ENCODE data around the gene DPEP3. TPM values are rescaled to one million over a fixed set of nuclear protein-coding genes. Genes with fewer than 3 reads are reported as not detected.

Gene DPEP3
- total RNA-seq, 2 donors from 2014 or later, result not detected

- Histone ChIP-seq H3K9me3 (no peaks in the 10 kb centered on the region), H3K36me3 (no peaks in the 10 kb centered on the region), H3K4me3 (no peak overlapping the region), H3K9ac (ENCODE audit: low read depth in 2 of 2, low read length in 2 of 2) (peak overlapping the region in 1 of 2 donors; percentile 49), H3K27me3 (no peaks in the 10 kb centered on the region), H3K4me1 (no peaks in the 10 kb centered on the region), H3K27ac (no peak overlapping the region)
- TF ChIP-seq CTCF (IDR thresholded peaks at IDR 0.05), result no peak
- intact Hi-C loops (cut with DNase I), result loop anchor here (2.0 to 10.0 kb wide), 3 partner anchors 45 to 251 kb away; no protein-coding TSS in a partner anchor
- DNase-seq, result no peak
Measured at GRCh38 chr16:67928147-67928546, 52.2 kb downstream of the DPEP3 start.

- DNase-seq, result no peak
Measured at GRCh38 chr16:67927131-67927941, 53.0 kb downstream of the DPEP3 start.

GRCh38 chr16:67926181-67926750 is 54.0 kb downstream of the DPEP3 start:
- Histone ChIP-seq H3K4me3 (no peak overlapping the region), H3K27me3 (no peaks in the 10 kb centered on the region), H3K27ac (no peak overlapping the region), H3K4me1 (no peaks in the 10 kb centered on the region), H3K9me3 (no peaks in the 10 kb centered on the region), H3K9ac (ENCODE audit: low read depth in 2 of 2, low read length in 2 of 2) (no peak overlapping the region), H3K36me3 (no peaks in the 10 kb centered on the region)
- intact Hi-C loops (cut with DNase I), result loop anchor here (5.0 to 10.0 kb wide), 2 partner anchors 111 to 249 kb away; no protein-coding TSS in a partner anchor
- TF ChIP-seq CTCF (IDR thresholded peaks at IDR 0.05), result no peak
- no peak for DNase-seq

More at GRCh38 chr16:67927131-67927941, 53.0 kb downstream of the DPEP3 start:
- TF ChIP-seq CTCF (IDR thresholded peaks at IDR 0.05), result no peak
- H3K4me1 ChIP-seq, result no peaks in the 10 kb centered on the region
- no peaks in the 10 kb centered on the region for H3K27me3 ChIP-seq
- intact Hi-C loops (cut with DNase I), result loop anchor here (5.0 to 10.0 kb wide), 2 partner anchors 113 to 250 kb away; no protein-coding TSS in a partner anchor
- H3K36me3 ChIP-seq, result no peaks in the 10 kb centered on the region
- H3K4me3 ChIP-seq, result no peak overlapping the region
- H3K9ac ChIP-seq (ENCODE audit: low read depth in 2 of 2, low read length in 2 of 2), result no peak overlapping the region
- H3K27ac ChIP-seq, result no peak overlapping the region
- no peaks in the 10 kb centered on the region for H3K9me3 ChIP-seq

Other genes with a start within 250 kb of the DPEP3 start
- gene RANBP10, start 173.9 kb downstream of the DPEP3 start, total RNA-seq, result 10 to 100 TPM; 14.7 to 22.5 TPM
- gene TSNAXIP1, start 173.6 kb downstream of the DPEP3 start, total RNA-seq, result under 1 TPM; 0.13 to 0.30 TPM
- gene THAP11, start 138.2 kb downstream of the DPEP3 start, total RNA-seq, result 10 to 100 TPM; 22.0 to 33.2 TPM
- 100 to 1,000 TPM in 1 of 2 donors, 10 to 100 TPM in 1; 58.3 to 108 TPM for gene NUTF2, start 133.6 kb downstream of the DPEP3 start, total RNA-seq
- 10 to 100 TPM; 25.6 to 38.9 TPM for gene CENPT, start 132.8 kb downstream of the DPEP3 start, total RNA-seq
- gene EDC4, start 107.4 kb downstream of the DPEP3 start, total RNA-seq, result 10 to 100 TPM; 58.6 to 96.5 TPM
- gene NRN1L, start 95.6 kb downstream of the DPEP3 start, total RNA-seq, result under 1 TPM; 0.93 to 0.96 TPM
- 10 to 100 TPM; 24.5 to 34.7 TPM for gene PSKH1, start 87.2 kb downstream of the DPEP3 start, total RNA-seq
- gene CTRL, start 48.6 kb downstream of the DPEP3 start, total RNA-seq, result 1 to 10 TPM in 1 of 2 donors, under 1 TPM in 1; 0.64 to 2.2 TPM
- gene PSMB10, start 43.6 kb downstream of the DPEP3 start, total RNA-seq, result 100 to 1,000 TPM; 120 to 124 TPM
- gene LCAT, start 36.4 kb downstream of the DPEP3 start, total RNA-seq, result 1 to 10 TPM; 3.4 to 3.6 TPM
- gene SLC12A4, start 11.9 kb downstream of the DPEP3 start, total RNA-seq, result 10 to 100 TPM in 1 of 2 donors, 1 to 10 TPM in 1; 8.7 to 17.0 TPM
- gene DPEP2, start 19.0 kb upstream of the DPEP3 start, total RNA-seq, result under 1 TPM; 0.88 to 0.96 TPM
- gene DPEP2NB, start 35.4 kb upstream of the DPEP3 start, total RNA-seq, result not detected
- gene DDX28, start 42.7 kb upstream of the DPEP3 start, total RNA-seq, result 10 to 100 TPM in 1 of 2 donors, 1 to 10 TPM in 1; 6.8 to 10.7 TPM
- gene DUS2, start 42.8 kb upstream of the DPEP3 start, total RNA-seq, result 10 to 100 TPM; 13.1 to 24.6 TPM
- 10 to 100 TPM; 22.5 to 29.3 TPM for gene NFATC3, start 104.9 kb upstream of the DPEP3 start, total RNA-seq

Measured in colonic mucosa (tissue), 4 donors.